Measurements from ENCODE around the gene LARGE2. TPM values are rescaled to one million over a fixed set of nuclear protein-coding genes. Genes with fewer than 3 reads are reported as not detected.

LARGE2 gene
- total and polyA plus RNA-seq, 9 of the 15 experiments (the other 6 are each of a cell fraction or from before 2014, with no cell fraction given): 0.56 to 14.1 (median 6.6) TPM

- TF ChIP-seq ZNF518B (CRISPR knock-in tag; IDR thresholded peaks at IDR 0.05) (no peak), PTBP1 (IDR thresholded peaks at IDR 0.05; ENCODE audit: low read depth, low read length) (no peak), MCM2 (IDR thresholded peaks at IDR 0.05; ENCODE audit: low read depth) (no peak), SIRT6 (IDR thresholded peaks at IDR 0.05; ENCODE audit: low read depth, low read length) (no peak), TFE3 (CRISPR knock-in tag; IDR thresholded peaks at IDR 0.05) (no peak), PHF8 (IDR thresholded peaks at IDR 0.05; ENCODE audit: borderline replicate concordance, low read length) (no peak), KLF10 (CRISPR knock-in tag; IDR thresholded peaks at IDR 0.05) (no peak), MAFF (IDR thresholded peaks at IDR 0.05; ENCODE audit: low read length) (no peak), ARHGAP35 (IDR thresholded peaks at IDR 0.05; ENCODE audit: partially characterized antibody) (no peak), ARID3A (IDR thresholded peaks at IDR 0.05; ENCODE audit: borderline replicate concordance, low read depth, low read length) (peak; percentile 32; the same call in 1 of the 2 replicates), CBFA2T3 (IDR thresholded peaks at IDR 0.05) (no peak), TOE1 (IDR thresholded peaks at IDR 0.05; ENCODE audit: borderline replicate concordance) (no peak), TOE1 (CRISPR knock-in tag; IDR thresholded peaks at IDR 0.05; ENCODE audit: borderline replicate concordance, low read depth) (no peak), EP300 (IDR thresholded peaks at IDR 0.05; ENCODE audit: low read length) (no peak), ZNF282 (CRISPR knock-in tag; IDR thresholded peaks at IDR 0.05) (no peak), PTRF (tag; IDR thresholded peaks at IDR 0.05) (no peak), ZNF766 (CRISPR knock-in tag; conservative IDR thresholded peaks at IDR 0.05) (no peak), MCM7 (IDR thresholded peaks at IDR 0.05) (no peak), ZNF668 (CRISPR knock-in tag; IDR thresholded peaks at IDR 0.05) (no peak), FOXJ3 (CRISPR knock-in tag; IDR thresholded peaks at IDR 0.05) (no peak), ZNF324 (CRISPR knock-in tag; IDR thresholded peaks at IDR 0.05) (no peak), NRF1 (conservative IDR thresholded peaks at IDR 0.05 in 1 of 2, IDR thresholded peaks at IDR 0.05 in 1 of 2) (no peak)
- TF ChIP-seq, protein P1, sequence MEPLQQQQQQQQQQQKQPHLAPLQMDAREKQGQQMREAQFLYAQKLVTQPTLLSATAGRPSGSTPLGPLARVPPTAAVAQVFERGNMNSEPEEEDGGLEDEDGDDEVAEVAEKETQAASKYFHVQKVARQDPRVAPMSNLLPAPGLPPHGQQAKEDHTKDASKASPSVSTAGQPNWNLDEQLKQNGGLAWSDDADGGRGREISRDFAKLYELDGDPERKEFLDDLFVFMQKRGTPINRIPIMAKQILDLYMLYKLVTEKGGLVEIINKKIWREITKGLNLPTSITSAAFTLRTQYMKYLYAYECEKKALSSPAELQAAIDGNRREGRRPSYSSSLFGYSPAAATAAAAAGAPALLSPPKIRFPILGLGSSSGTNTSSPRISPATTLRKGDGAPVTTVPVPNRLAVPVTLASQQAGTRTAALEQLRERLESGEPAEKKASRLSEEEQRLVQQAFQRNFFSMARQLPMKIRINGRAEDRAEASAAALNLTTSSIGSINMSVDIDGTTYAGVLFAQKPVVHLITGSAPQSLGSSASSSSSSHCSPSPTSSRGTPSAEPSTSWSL (CRISPR knock-in tag; IDR thresholded peaks at IDR 0.05; ENCODE audit: borderline replicate concordance): no peak
Measured at GRCh38 chr11:45964911-45965389, 42.5 kb downstream of the LARGE2 start (continued).

All from K562 (cell line).